Mesendoderm (in vitro differentiated cells): ENCODE measurements around the gene STARD5.

ENCODE experiments used
- DNase-seq: peaks from one replicate; pipeline ENCODE4 v3.0.0; 2013
- H2AK5ac ChIP-seq: 2 replicates; pipeline ENCODE4 v1.6.1; 2013; ENCODE audit warnings: low read length, inconsistent platforms
- H2BK120ac ChIP-seq: 2 replicates; pipeline ENCODE4 v1.6.1; 2013; ENCODE audit warnings: low read depth, mild to moderate bottlenecking, low read length, moderate library complexity, mixed read lengths
- H2BK15ac ChIP-seq: replicated peaks from 2 replicates; pipeline ENCODE4 v1.6.1; 2013; ENCODE audit warnings: low read depth, mild to moderate bottlenecking, moderate library complexity
- H2BK5ac ChIP-seq: 2 replicates; pipeline ENCODE4 v1.6.1; 2013; ENCODE audit warnings: low read length, inconsistent platforms
- H3K18ac ChIP-seq: 2 replicates; pipeline ENCODE4 v1.6.1; 2013; ENCODE audit warnings: mild to moderate bottlenecking, low read length, mixed read lengths
- H3K23ac ChIP-seq: one replicate; pipeline ENCODE4 v1.6.1; 2013; ENCODE audit warnings: low read length
- H3K27ac ChIP-seq: 2 replicates; pipeline ENCODE4 v1.5.1; 2013; ENCODE audit warnings: low read depth, mild to moderate bottlenecking, inconsistent platforms, low read length, moderate library complexity
- H3K27me3 ChIP-seq: 2 replicates; pipeline ENCODE4 v1.6.1; 2013; ENCODE audit warnings: low read length, control low read depth, mild to moderate bottlenecking, inconsistent platforms; ENCODE audit not compliant: insufficient read depth, poor library complexity
- H3K36me3 ChIP-seq: 2 replicates; pipeline ENCODE4 v1.6.1; 2013; ENCODE audit warnings: low read length, inconsistent platforms; ENCODE audit not compliant: control insufficient read depth, insufficient read depth
- H3K4ac ChIP-seq: one replicate; pipeline ENCODE4 v1.6.1; 2013; ENCODE audit warnings: low read depth, mild to moderate bottlenecking, low read length, moderate library complexity
- H3K4me1 ChIP-seq: 2 replicates; pipeline ENCODE4 v1.6.1; 2013; ENCODE audit warnings: low read depth, low read length, inconsistent platforms; ENCODE audit not compliant: control insufficient read depth
- H3K4me2 ChIP-seq: 2 replicates; pipeline ENCODE4 v1.6.1; 2013; ENCODE audit warnings: low read length
- H3K4me3 ChIP-seq: 2 replicates; pipeline ENCODE4 v1.5.1; 2013; ENCODE audit warnings: mild to moderate bottlenecking, low read length
- H3K56ac ChIP-seq: one replicate; pipeline ENCODE4 v1.6.1; 2013; ENCODE audit warnings: low read length
- H3K79me1 ChIP-seq: 2 replicates; pipeline ENCODE4 v1.6.1; 2013; ENCODE audit warnings: low read length, inconsistent platforms
- H3K79me2 ChIP-seq: 2 replicates; pipeline ENCODE4 v1.6.1; 2013; ENCODE audit warnings: mild to moderate bottlenecking, low read length; ENCODE audit not compliant: control insufficient read depth, insufficient read depth
- H3K9ac ChIP-seq: 2 replicates; pipeline ENCODE4 v1.6.1; 2013; ENCODE audit warnings: low read length, inconsistent platforms
- H4K5ac ChIP-seq: one replicate; pipeline ENCODE4 v1.6.1; 2013; ENCODE audit warnings: low read length
- H4K8ac ChIP-seq: one replicate; pipeline ENCODE4 v1.6.1; 2013; ENCODE audit warnings: low read depth, mild to moderate bottlenecking, control low read depth, low read length, moderate library complexity
- WGBS: extraction: QIAGEN DNeasy Blood & Tissue Kit; methylation state at CpG from one replicate; pipeline ENCODE4 v1.1.7; 2013; ENCODE audit warnings: low lambda C conversion rate, missing lambda C conversion rate; ENCODE audit not compliant: insufficient coverage; ENCODE audit errors: extremely low coverage; 5-methylcytosine and 5-hydroxymethylcytosine counted together

STARD5 gene

DNA sequence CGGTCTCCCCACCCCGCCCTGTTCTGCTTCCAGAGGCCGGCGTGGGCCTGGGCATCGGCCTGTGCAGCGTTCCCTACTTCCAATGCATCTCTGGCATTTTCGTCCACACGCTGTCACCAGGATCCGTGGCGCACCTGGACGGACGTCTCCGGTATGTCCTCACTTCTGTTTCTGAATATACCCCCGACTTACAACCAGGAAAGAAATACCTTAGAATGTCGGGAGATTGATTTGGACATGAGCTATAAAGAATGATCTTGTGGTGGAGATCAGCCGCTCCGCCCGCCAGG is 41.4 kb downstream of the STARD5 start:
- Histone ChIP-seq H2AK5ac (no peak overlapping the region), H3K79me1 (no peaks in the 10 kb centered on the region), H3K4ac (no peak overlapping the region), H2BK5ac (no peak overlapping the region), H2BK15ac (no peak overlapping the region), H3K18ac (no peak overlapping the region), H3K36me3 (no peaks in the 10 kb centered on the region), H4K5ac (no peak overlapping the region), H3K27me3 (no peaks in the 10 kb centered on the region), H2BK120ac (no peak overlapping the region), H3K79me2 (no peaks in the 10 kb centered on the region), H4K8ac (no peak overlapping the region), H3K4me3 (no peak overlapping the region), H3K4me1 (no peaks in the 10 kb centered on the region), H3K56ac (no peak overlapping the region), H3K9ac (no peak overlapping the region), H3K4me2 (no peak overlapping the region), H3K23ac (no peak overlapping the region), H3K27ac (no peak overlapping the region)
- WGBS: no CpG with 5 or more reads among the region's 18 CpGs
- DNase-seq: no peak

- Histone ChIP-seq H3K4me3 (no peak overlapping the region), H3K18ac (no peak overlapping the region), H3K23ac (no peak overlapping the region), H3K4me2 (no peak overlapping the region), H2BK120ac (no peak overlapping the region), H2BK15ac (no peak overlapping the region), H3K4me1 (no peaks in the 10 kb centered on the region), H4K5ac (no peak overlapping the region), H4K8ac (no peak overlapping the region), H3K4ac (no peak overlapping the region), H2BK5ac (no peak overlapping the region), H2AK5ac (no peak overlapping the region), H3K79me1 (no peaks in the 10 kb centered on the region), H3K27ac (no peak overlapping the region), H3K79me2 (no peaks in the 10 kb centered on the region), H3K56ac (no peak overlapping the region), H3K9ac (no peak overlapping the region), H3K36me3 (no peaks in the 10 kb centered on the region), H3K27me3 (no peaks in the 10 kb centered on the region)
- no peak for DNase-seq
- WGBS: no CpG with 5 or more reads among the region's 12 CpGs
Measured at GRCh38 chr15:81281766-81282605, 42.0 kb downstream of the STARD5 start.

- H3K79me1 ChIP-seq: no peaks in the 10 kb centered on the region
- H2BK5ac ChIP-seq: no peak overlapping the region
- no peak overlapping the region for H3K18ac ChIP-seq
- no peaks in the 10 kb centered on the region for H3K4me1 ChIP-seq
- no peak overlapping the region for H2BK15ac ChIP-seq
- no peak for DNase-seq
- WGBS: no CpG with 5 or more reads among the region's 3 CpGs
- no peak overlapping the region for H4K5ac ChIP-seq
- H2AK5ac ChIP-seq: no peak overlapping the region
- H3K4ac ChIP-seq: no peak overlapping the region
- H3K23ac ChIP-seq: no peak overlapping the region
- no peak overlapping the region for H2BK120ac ChIP-seq
- no peak overlapping the region for H4K8ac ChIP-seq
- no peak overlapping the region for H3K4me3 ChIP-seq
- H3K36me3 ChIP-seq: no peaks in the 10 kb centered on the region
- no peaks in the 10 kb centered on the region for H3K27me3 ChIP-seq
- H3K4me2 ChIP-seq: no peak overlapping the region
- no peak overlapping the region for H3K27ac ChIP-seq
- no peak overlapping the region for H3K56ac ChIP-seq
- H3K79me2 ChIP-seq: no peaks in the 10 kb centered on the region
- no peak overlapping the region for H3K9ac ChIP-seq
Measured at GRCh38 chr15:81281456-81281735, 42.5 kb downstream of the STARD5 start.

DNA sequence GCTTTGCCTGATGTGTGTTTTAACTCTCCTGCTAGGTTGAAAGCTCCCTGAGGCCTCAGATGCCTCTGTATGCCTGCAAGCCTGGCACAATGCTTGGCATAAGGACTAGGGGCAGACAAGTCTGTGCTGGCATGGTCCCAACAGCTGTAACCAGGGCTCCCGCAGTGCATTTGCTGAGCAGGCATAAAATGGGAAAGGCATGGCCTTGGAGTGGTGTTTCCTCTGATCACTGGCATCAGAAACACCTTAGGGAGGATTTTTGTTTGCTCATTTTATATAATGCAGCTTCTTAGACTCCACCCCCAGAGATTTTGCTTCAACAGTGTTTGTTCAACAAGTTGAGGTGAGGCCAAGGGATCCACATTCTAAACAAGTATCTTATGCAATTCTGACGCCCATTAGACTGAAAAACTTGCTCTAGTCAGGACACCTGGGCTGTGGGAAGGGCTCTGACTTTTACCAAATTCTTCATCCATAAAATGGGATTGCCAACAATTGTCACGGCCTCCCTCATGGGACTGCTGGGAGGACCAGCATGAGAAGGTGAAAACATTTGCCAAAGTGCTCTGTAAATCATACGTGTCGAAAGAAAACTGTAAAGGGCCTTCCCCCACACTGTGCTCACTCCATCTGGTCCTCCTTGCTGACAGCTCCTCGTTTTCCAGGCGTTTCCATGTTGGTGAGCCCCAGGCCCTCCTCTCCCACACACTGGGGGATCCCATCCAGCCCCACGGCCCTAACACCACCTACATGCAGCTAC is 43.1 kb downstream of the STARD5 start:
- H3K27ac ChIP-seq: no peak overlapping the region
- WGBS: no CpG with 5 or more reads among the region's 8 CpGs
- no peak overlapping the region for H3K18ac ChIP-seq
- no peak overlapping the region for H3K56ac ChIP-seq
- no peak for DNase-seq
- H3K79me1 ChIP-seq: no peaks in the 10 kb centered on the region
- H2BK5ac ChIP-seq: no peak overlapping the region
- H4K5ac ChIP-seq: no peak overlapping the region
- no peak overlapping the region for H3K4ac ChIP-seq
- no peak overlapping the region for H3K4me3 ChIP-seq
- H3K9ac ChIP-seq: no peak overlapping the region
- H3K27me3 ChIP-seq: no peaks in the 10 kb centered on the region
- H2AK5ac ChIP-seq: no peak overlapping the region
- H3K79me2 ChIP-seq: no peaks in the 10 kb centered on the region
- no peak overlapping the region for H2BK15ac ChIP-seq
- H3K36me3 ChIP-seq: no peaks in the 10 kb centered on the region
- no peak overlapping the region for H3K23ac ChIP-seq
- H2BK120ac ChIP-seq: no peak overlapping the region
- no peak overlapping the region for H3K4me2 ChIP-seq
- no peak overlapping the region for H4K8ac ChIP-seq
- H3K4me1 ChIP-seq: no peaks in the 10 kb centered on the region

- no peak overlapping the region for H3K9ac ChIP-seq
- H3K79me2 ChIP-seq: no peaks in the 10 kb centered on the region
- no peak overlapping the region for H4K8ac ChIP-seq
- no peak overlapping the region for H3K4me3 ChIP-seq
- H3K56ac ChIP-seq: no peak overlapping the region
- no peak overlapping the region for H3K18ac ChIP-seq
- H2BK15ac ChIP-seq: no peak overlapping the region
- H2AK5ac ChIP-seq: no peak overlapping the region
- H3K27me3 ChIP-seq: no peaks in the 10 kb centered on the region
- H3K4me2 ChIP-seq: no peak overlapping the region
- DNase-seq: no peak
- no peak overlapping the region for H3K4ac ChIP-seq
- no peaks in the 10 kb centered on the region for H3K36me3 ChIP-seq
- no peaks in the 10 kb centered on the region for H3K79me1 ChIP-seq
- no peak overlapping the region for H3K23ac ChIP-seq
- H2BK120ac ChIP-seq: no peak overlapping the region
- no peak overlapping the region for H2BK5ac ChIP-seq
- WGBS: no CpG with 5 or more reads among the region's 12 CpGs
- H3K27ac ChIP-seq: no peak overlapping the region
- no peak overlapping the region for H4K5ac ChIP-seq
- no peaks in the 10 kb centered on the region for H3K4me1 ChIP-seq
Measured at GRCh38 chr15:81279621-81280485, 44.1 kb downstream of the STARD5 start.
